ENCODE measurements around the gene CACHD1.
"Not testable (repeated sequence)": the region's sequence is repeated elsewhere in the genome, so short reads cannot be mapped to it uniquely, and the experiment has no call there.

Gene CACHD1

DNA sequence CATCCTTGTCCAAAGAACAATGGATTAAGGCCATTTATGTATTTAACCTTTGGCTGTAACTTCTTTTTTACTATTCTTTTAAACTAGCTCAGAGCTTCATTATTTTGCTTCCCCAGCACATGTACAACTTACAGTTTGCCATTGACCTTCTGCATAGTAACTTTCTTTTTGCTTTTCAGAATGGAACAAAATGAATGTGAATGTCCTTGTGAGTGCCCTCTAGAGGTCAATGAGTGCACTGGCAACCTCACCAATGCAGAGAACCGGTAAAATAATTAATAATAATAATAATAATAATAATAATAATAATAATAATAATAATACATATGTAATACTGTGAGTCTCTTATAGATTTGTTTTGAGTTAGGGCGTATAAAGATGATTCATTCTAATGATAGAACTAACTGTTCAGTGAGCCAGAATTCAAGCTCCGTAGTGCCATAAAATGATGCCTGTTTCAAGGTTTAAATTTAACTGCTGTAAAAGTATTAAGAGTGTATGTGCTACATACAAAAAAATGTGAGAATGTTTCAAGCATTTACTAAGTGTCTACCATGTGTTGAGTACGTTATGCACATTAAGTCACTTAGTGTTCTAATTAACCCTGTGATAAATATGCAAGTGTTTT is 205.9 kb downstream of the CACHD1 start:
- DNase-seq: no peak

DNA sequence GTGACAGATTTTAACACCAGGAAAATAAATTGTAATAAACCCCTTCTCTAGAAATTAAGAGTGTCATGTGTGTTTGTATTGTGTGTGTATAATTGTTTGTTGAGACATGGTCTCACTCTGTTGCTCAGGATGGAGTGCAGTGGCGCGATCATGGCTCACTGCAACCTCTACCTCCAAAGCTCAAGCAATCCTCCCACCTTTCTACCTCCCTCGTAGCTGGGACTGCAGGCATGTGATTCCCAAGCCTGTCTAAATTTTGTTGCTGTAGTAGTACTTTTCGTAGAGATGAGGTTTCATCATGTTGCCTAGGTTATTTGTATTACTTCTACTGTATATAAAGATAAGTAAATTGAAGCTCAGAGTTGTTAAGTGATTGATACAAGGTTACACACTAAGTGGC is 206.5 kb downstream of the CACHD1 start:
- DNase-seq: no peak

DNA sequence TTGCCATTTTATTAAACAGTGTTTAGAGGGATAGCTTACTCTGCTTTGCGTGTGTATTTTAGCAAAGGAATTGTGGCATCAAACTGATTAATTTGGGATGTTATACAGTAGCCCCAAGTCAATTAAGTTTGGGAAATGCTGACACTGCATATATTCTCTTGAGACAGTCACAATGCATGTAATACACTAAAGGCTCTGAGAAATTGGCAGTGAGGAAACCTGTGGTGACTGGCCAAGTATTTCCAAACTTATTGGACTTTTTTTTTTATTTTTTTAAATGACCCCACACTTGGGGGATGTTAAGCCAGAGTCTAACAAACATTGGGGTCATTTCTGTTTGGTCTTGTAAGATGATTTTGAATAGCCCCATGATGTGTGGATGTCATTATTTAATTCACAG is 207.6 kb downstream of the CACHD1 start:
- no peak for DNase-seq

DNA sequence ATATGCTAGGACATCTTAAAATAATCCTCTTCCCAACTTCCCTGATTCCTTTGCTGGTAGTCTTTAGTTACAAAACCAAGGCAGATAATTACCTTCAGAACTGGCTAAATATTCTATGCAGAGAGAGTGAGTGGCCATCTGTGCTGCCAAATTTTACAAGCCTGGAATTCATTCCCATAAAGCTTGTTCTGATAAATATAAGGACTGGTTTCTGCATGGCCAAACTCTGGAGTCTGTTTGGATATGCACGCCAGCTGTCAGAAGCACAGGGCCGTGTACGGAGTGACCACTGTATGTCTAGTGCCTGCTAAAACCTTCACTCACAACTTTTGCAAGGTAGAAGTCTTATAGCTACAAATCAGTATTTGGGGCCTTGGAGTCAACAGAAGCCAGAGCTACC is 208.4 kb downstream of the CACHD1 start:
- no peak for DNase-seq

DNA sequence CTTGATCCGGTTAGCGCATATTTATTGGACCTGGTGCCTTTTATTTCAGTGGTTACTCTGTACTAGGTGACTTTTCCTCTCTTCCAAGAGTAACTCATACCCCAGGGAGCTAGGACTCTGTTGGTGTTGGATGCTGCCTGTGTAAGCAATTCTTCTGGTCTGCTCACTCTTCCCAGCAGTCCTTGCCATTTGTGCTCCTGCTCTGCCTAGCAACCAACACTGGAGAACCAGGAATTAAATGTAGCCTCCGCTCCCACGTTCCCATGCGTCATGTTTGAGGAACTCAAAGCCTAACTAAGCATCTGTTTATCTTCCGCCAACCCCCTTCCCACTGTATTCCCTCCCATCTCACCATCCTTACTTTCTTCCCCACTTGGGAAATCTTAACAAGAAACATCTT is 209.2 kb downstream of the CACHD1 start:
- DNase-seq: no peak

DNA sequence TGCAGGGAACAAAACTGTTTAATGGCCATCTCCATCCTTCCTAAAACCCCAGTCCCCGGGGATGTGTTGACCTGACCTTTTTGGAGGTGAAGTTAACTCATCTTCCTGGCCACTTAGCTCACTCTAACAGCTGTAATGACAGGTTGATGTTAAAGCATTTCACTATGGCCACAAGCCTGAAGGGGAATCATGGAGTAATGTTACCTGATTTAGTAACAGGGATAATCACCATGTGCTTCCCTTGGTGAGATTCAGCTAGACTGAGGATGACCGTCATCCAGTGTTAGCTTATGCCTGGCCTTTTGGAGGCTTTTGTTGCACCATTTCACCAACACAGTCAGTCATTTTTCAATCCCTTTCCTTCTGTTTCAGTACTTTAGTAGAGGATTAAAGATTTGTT is 210.7 kb downstream of the CACHD1 start:
- no peak for DNase-seq

DNA sequence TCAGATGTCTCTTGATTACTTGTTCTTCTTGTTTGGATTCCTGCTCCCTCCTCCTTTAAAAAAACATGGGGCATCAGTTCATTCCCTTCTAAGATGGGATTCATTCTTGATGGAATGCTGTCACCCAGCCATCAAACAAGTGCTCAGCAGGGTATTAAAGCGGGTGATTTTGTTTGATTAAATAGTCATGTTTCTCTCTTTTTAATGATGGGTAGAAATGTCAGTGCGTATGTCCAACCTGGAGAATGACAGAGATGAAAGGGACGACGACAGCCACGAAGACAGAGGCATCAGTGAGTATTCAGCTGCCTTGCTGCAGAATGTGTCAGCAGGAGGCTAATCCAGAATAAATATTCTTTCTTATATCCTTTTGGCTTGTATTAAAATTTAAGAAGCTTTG is 211.1 kb downstream of the CACHD1 start:
- no peak for DNase-seq

DNA sequence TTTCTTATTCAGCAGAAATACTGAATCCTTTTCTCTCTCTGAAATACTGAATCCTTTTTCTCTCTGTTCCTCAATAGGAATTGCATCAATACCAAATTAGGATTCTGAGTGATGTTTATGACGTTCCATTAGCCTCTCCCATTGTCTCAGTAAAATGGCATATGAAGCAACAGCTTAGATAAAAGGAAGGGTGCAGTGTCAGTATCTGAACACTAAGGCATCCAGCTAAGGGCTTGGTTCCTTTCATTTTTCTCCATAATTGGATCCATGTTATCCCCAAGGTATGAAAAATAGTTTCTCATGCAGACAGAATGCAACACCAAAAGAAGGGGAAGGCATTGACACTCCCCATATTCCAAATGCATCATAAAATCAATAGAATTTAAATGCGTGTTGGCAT is 213.5 kb downstream of the CACHD1 start:
- DNase-seq: no peak

DNA sequence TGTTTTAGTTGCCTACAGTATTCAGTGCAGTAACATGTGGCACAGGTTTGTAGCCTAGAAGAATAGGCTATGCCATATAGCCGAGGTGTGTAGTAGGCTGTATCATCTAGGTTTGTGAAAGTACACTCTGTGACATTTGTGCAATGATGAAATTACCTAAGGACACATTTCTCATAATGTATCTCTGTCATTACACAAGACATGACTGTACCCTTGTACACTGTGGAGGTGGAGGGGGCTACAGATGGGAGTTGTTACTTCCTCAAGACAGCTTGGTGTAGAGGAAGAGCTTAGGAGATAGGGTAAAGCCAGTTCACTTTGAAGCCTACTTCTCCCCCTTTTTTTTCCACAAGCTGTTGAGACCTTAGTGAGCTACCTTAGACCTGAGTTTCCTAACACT is 215.3 kb downstream of the CACHD1 start:
- no peak for DNase-seq

DNA sequence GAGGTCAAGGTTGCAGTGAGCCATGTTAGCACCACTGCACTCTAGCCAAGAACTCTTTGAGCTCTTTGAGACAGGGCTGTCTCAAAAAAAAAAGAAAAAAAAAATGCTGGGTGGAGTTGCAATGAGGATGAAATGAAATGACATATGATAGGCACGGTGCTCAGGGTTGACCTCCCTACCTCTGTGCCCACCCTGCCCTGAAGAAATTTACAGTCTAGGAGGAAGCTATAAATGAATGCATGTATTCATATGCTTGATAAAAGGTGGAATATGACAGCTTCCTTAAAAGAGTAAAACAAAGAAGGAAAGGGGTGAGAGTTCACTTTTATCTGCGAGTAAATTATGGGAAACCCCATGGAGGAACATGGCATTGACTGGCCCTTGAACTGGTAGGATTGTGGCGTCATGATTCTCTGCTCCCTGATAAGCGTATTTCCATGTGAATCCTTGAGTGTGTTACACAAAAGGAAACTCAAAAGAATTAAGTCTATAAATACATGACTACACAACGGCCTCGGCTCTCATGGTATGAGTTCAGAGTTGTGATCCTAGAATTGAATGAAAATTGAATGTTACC is 215.9 kb downstream of the CACHD1 start:
- no peak for DNase-seq

DNA sequence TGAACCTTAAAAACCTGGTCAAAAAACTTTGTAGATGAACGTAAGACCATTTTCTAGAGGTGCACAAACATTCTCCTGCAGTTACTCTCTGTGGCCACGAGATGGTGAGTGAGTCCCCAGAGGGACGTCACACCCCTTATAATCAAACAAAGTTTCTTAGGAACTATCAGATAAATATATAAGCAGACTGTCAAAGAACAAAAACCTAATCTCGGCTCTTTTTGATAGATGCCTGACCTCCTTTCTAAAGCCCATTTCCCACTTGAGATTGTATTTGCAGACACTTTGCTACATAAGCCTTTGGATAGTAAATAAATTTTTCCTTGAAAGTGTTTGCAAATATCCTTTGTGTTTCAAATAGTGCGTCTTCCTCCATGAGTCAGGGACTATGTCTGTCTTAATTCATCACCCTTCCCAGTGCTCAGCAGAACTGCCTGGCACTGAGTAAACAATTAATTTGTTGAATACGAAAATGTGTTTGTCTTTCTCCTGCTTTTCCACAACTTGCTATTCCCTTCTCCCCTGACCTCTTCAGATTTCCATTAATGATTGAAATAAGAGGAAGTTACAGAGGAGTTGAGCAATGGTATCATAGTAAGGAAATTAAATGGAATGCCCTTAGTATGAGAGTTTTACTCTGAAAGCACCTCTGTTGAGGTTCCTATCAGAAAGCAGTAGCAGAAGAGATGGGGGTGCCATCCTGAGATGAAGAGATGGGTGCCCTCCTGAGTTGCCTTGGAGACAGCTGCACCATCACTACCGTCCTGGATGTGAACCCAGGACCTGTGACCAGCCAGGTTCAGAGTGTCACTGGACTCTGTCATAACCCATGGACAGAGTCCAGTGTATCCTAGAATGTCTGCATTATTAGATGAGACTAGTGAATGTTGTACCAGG is 217.1 kb downstream of the CACHD1 start:
- peak; percentile 22 to 32 for DNase-seq

DNA sequence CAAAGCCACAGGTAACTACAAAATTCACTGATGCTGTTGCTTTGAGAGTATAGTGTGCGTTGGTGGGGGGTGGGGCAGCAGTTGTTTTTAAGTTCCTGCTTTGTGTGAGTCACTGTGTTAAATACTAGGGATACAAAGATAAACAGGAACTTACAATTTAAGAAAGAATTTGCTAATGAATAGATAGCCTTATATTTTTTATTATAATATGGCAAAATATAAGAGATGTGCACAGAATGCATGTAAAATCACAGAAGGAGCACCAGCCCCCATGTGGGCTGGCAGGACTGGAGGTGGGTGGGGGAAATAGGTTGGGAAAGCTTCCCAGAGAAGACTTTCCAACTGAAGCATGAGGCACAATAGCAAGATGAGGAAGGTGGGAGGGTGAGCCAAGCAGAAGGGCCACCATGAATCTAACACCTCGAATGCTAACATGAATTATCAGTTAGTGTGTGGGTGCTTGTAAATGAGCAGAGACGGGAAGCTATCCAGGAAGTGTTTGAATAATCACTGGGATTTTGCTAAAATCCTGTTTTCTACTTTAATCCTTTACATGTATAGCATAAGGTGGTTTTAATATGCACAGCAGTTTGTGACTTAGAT is 217.9 kb downstream of the CACHD1 start:
- no peak for DNase-seq

DNA sequence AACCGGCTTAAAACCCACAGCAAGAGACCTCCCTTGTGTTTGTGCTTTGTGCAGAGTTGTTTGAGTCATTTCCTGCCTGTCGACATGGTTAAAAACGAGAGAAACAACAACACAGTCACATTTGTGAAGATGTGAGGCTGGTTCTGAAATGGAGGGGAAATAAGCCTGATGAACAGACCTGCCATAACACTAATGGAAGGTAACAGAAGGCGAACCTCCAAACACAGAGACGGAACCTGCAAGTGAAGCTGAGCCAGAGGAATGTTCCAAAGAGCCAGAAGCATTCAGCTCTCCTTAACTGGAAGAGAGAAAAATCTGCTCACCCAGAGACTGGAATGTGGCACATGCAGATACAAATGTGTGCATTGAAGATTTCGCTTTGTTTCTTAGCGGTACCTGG is 221.7 kb downstream of the CACHD1 start:
- DNase-seq: no peak

DNA sequence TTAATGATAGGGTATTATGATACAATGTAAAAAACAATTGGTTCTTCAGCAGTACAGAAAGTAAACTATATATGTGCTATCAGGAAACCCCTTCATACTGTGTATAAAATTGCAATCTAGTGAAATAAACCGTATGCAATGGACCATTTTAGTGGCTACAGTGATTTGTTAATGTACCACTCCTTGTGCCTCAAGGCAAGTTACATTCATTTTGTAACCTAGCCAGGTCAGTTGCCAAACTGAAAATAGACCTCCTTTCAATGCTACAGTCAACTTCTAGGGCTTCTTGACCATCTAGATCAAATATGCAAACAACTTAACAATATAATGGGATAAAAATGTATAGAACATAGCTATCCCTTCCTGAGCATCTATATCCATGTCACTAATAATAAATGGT is 223.0 kb downstream of the CACHD1 start:
- no peak for DNase-seq

DNA sequence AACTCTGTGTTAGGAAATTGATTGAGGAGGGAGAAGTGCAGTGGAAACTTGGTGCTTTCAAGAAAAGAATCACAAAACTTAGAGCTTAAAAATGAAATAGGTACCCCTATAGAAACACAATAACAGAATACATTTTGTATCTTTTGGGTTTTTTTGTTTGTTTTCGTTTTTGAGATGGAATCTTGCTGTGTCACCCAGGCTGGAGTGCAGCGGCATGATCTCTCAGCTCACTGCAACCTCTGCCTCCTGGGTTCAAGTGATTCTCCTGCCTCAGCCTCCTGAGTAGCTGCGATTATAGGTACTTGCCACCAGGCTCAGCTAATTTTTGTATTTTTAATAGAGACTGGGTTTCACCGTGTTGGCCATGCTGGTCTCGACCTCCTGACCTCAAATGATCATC is 223.5 kb downstream of the CACHD1 start:
- DNase-seq: no peak

DNA sequence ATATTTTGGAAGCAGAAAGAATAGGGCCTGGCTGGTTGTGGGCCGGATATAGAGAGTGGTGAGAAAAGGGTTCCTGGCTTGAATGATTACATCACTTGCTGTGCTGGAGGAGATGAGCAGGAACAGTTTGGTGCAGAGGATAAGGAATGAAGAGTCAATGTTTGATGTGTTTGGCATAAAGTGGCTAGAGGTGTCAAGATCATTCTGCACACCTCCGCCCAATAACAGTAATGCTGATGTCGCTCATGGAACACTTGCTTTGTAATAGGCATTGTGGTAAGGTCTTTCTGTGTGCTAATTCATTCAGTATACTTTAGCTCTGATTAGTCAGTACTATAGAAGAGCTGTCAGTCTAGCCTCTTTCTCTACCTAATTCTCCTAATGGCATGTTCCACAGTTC is 226.9 kb downstream of the CACHD1 start:
- no peak for DNase-seq

DNA sequence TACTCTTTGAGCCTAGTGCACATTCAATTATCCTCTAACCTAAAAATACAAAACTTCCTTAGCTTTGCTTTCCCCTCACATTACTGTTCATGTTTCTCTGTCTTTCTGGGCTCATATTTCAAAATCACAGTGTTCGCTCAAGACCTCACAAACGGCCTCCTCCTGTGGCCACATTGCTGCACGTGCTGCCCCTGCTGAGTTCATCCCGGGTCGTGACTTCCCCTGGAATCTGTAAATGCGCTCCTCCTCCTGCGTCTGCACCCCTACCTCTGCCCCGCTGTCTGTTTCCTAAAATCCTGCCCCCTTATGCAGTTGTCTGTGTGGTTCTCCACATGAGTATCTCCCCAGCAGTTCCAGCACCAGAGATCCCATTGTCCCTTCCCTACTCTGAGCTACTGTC is 229.4 kb downstream of the CACHD1 start:
- no peak for DNase-seq

DNA sequence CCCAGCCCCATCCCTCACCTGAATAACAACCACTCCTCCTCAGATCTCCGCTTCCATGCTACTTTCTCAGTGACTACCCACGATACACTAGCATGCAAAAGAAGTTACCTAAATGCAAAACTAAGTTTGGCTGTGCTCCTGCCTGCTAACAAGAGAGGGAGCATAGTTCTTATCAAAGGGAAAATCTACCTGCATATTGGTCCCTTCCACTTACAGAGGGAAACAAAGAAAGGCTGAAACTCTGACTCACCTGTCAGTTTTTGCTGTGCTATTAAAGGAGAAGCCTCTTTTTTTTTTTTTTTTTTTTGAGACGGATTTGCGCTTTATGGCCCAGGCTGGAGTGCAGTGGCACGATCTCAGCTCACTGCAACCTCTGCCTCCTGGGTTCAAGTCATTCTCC is 231.1 kb downstream of the CACHD1 start:
- DNase-seq: no peak

DNA sequence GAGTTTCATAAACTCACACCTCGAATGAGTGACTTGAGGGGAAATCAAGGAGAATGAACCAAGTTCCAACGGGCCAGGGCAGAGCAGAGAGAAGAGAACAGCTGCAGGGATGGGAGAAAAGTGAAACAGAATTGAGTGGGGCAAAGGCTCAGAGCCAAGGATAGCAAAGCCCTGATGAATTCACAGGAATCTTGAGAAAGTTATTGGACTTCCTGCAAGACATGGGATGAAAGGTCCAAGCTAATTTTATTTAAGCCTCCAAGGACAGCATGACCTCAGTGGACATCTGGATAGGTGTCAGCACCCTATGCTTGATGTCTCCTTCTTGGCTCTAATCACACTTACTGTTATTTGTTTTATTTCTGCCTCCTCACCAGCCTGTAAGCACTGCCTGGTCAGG is 232.0 kb downstream of the CACHD1 start:
- no peak for DNase-seq

DNA sequence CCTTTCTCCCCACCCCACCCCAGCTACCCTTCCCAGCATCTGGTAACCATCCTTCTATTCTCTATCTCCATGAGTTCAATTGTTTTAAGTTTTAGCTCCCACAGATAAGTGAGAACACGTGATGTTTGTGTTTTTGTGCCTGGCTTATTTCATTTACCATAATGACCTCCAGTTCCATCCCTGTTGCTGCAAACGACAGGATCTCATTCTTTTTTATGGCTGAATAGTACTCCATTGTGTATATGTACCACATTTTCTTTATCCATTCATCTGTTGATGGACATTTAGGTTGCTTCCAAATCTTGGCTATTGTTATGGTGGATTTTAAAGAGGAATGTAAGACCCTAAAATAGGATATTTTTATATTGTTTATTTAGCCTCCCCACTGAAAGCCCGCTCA is 232.7 kb downstream of the CACHD1 start:
- DNase-seq: not testable (repeated sequence)

DNA sequence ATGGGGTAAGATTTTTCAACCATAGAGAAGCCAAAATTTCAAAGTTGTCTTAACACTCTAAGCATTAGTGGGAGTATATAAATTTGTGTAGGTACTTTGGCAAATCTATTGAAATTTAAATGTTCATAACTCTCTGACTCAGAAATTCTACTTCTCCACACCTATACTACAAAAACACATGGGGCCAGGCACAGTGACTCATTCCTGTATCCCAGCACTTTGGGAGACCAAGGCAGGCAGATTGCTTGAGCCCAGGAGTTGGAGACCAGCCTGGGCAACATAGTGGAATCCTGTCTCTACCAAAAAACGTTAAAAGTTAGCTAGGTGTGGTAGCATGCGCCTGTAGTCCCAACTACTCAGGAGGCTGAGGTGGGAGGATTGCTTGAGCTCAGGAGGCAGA is 233.7 kb downstream of the CACHD1 start:
- no peak for DNase-seq

DNA sequence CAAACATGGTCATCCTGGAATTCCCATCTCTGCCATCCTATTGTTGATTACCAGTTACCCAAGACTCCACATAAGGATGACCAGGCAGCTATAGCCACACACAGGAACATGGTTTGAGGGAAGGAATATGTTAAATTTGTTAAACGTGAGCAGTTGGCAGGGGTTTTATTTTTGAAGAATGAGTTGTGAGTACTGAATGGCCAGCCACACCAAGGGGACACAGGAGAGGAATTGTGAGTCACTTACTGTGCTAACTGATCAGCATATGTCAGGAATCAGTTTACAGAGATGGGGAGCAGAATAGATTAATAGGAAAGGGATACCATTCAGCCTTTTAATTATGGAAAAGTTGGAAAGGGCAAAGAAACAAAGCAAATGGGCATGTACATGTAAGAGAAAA is 235.7 kb downstream of the CACHD1 start:
- no peak for DNase-seq

DNA sequence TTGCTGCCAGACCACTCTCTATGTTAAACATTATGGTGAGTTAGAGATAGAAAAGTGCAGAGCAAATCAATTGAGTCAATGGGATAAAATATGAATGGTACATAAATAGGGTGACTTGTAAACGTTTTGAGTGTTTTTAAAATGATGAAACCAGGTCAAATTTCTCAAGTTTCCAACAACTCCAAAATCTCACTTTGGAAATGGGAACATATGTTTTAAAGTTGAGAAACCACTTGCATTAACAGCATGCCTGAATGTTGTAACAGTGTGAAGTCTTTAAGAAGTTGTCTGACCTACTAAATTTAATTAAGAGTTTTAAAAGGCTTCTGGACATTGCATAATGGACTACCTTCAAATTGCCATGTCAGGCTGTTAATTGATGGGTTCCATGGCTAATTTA is 241.3 kb downstream of the CACHD1 start:
- DNase-seq: no peak

DNA sequence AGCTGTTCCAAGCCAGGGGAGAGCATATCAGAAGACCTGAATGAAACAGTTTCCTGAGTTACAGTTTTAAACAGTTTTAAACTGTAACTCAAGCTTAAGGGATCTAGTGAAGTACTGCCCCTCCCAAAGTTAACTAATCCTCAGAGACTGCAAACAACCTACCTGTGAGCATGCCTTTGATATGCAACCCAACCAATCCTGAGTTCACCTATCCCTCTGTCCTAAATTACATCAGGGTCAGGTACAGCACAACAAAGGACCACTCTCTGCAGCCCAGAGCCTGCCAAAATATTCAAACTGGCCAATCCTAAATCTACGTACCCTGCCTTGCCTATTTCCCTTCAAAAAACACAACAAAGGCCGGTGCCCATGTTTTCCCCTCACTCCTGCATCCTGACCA is 242.1 kb downstream of the CACHD1 start:
- no peak for DNase-seq
